LHCN-M2 (cell line): Measurements from ENCODE around the gene TRAK1. TPM values are rescaled to one million over a fixed set of nuclear protein-coding genes. Genes with fewer than 3 reads are reported as not detected.
"Not testable (repeated sequence)": the region's sequence is repeated elsewhere in the genome, so short reads cannot be mapped to it uniquely, and the experiment has no call there.

Experiments
- DNase-seq: peaks from one replicate; pipeline ENCODE4 v3.0.0-alpha.2; 2012; ENCODE audit warnings: low read depth
- total RNA-seq: library from RNA; depleted of rRNA; stranded (reverse); fragments of >200 nt; gene quantifications from 2 replicates; pipeline ENCODE4 v1.2.3, GENCODE V29; 2014

Gene TRAK1
- total RNA-seq, 1 experiment from 2014 or later: 20.7 TPM

DNA sequence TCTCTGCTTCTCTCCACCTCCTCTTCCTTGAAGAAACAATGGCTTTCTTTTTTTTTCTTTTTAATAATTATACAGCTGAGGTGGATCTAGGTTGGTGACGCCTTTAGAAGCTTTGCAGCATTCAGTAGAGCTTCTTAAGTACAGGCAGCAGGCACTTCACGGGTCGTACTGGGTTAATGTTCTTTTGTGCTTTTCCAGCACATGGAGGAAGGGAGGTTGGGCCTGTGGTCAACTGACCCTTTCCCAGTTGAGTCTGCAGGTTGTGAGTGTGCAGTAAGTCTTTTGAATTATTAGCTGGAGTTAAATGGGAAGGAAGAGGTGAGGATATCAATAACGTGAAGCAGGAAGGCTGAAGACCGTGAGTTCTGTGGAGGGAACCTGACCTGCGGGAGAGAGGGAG, 7.0 kb downstream of the TRAK1 start:
- no peak for DNase-seq

DNA sequence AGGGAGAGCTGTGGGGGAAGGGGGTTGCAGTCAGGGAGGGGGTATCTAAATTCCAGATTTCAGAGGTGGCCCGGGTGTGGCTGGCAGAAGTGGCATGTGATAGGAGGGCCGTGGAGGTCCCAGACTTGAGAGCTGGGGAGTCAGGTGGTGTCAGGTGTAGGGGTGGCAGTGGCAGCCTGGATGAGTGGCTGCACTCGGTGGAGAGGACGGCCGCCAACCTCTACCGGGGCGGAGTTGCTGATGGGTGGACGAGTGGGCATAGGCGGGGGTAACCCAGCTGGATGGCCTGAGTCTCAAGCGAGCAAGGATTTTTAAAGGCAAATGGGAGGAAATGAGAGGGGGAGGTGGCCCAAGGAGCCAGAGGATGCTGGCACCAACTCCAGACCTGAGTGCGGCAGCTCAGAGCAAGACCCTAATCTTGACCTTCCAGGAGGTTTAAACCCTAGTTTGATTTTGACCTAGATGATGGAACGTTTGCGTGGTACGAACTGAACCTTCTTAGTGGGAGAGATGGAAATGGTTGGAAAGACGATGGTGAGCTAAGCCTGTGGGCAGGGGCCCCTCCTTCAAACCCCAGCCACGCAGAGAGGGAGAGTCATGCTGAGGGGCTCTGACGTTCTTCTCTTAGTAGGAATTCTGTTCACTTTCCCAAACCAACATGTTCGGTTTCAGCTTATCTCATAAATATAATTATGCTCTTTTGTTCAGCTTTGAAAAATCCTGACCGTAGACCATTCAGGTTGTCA, 8.0 kb downstream of the TRAK1 start:
- no peak for DNase-seq

- DNase-seq: peak; percentile 76
These were observed 9.9 kb downstream of the TRAK1 start for GRCh38 chr3:42101048-42101447.

GRCh38 chr3:42101481-42101880, 10.3 kb downstream of the TRAK1 start:
- DNase-seq: peak; percentile 20

DNA sequence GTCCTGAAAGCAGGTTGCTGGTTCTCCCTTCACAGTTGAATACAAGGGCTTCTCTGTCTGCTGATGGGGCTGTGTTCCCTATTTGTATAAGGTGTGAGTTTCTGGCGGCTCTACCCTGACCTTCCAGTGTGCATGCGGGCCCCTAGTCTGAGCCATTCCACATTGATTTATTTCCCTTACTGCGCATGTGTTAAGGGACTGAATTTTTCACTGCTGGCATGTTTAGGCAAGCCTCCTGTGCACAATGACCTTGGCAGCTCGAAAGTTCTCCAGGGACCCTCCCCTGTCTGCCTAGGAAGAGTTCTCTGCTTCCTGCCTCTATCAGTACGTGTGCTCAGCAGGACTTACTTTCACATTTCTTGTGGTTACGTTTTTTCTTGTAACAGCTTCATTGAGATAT, 11.4 kb downstream of the TRAK1 start:
- DNase-seq: no peak

DNA sequence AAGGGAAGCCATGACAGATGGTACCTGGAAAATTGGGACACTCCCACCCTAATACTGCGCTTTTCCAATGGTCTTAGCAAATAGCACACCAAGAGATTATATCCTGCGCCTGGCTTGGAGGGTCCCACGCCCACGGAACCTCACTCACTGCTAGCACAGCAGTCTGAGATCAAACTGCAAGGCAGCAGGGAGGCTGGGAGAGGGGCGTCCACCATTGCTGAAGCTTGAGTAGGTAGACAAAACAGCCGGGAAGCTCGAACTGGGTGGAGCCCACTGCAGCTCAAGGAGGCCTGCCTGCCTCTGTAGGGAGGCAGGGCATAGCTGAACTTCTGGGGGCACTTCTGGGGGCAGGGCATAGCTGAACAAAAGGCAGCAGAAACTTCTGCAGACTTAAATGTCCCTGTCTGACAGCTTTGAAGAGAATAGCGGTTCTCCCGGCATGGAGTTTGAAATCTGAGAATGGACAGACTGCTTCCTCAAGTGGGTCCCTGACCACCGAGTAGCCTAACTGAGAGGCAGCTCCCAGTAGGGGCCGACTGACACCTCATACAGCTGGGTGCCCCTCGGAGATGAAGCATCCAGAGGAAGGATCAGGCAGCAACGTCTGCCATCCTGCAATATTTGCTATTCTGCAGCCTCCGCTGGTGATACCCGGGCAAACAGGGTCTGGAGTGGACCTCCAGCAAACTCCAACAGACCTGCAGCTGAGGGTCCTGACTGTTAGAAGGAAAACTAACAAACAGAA, 12.9 kb downstream of the TRAK1 start:
- DNase-seq: not testable (repeated sequence)

DNA sequence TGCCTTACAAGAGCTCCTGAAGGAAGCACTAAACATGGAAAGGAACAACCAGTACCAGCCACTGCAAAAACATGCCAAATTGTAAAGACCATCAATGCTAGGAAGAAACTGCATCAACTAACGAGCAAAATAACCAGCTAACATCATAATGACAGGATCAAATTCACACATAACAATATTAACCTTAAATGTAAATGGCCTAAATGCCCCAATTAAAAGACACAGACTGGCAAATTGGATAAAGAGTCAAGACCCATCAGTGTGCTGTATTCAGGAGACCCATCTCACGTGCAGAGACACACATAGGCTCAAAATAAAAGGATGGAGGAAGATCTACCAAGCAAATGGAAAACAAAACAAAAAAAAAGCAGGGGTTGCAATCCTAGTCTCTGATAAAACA, 14.8 kb downstream of the TRAK1 start:
- DNase-seq: not testable (repeated sequence)

DNA sequence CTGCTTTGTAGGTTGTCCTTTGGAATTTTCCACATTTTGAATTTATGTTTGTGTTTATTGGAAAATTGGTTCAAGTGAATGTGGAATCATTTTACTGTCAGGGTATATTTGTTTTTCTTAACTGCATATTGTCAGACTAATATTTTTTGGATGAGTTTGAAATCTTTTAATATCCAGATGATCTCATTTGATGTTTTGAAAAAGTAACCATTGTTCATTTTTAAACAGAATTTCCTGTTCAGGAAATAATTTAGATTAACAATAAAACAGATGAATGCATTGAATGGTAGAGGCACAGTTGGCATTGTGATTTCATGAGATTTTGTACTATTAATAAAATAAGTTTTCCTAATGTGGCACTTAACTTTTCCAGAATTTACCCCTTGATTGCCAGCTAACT, 15.5 kb downstream of the TRAK1 start:
- no peak for DNase-seq

DNA sequence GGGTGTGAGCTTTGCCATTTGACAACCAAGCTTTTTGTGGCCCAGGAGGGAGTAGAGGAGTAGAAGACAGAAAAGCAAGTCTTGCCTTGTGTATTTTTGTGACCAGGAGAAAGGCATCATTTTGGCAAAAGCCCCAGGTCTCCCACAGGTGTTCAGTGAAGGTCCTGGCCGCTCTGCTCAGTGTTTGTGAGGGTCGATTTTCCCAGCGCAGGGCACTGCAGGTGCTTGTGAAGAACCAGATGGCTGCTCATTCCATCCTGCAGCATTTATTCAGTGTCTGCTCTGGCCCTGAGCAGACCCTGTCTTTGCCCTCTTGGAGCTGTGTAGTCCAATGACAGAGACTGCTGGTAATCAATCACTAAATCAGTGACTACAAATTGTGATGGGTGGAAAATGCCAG, 19.5 kb downstream of the TRAK1 start:
- DNase-seq: no peak

DNA sequence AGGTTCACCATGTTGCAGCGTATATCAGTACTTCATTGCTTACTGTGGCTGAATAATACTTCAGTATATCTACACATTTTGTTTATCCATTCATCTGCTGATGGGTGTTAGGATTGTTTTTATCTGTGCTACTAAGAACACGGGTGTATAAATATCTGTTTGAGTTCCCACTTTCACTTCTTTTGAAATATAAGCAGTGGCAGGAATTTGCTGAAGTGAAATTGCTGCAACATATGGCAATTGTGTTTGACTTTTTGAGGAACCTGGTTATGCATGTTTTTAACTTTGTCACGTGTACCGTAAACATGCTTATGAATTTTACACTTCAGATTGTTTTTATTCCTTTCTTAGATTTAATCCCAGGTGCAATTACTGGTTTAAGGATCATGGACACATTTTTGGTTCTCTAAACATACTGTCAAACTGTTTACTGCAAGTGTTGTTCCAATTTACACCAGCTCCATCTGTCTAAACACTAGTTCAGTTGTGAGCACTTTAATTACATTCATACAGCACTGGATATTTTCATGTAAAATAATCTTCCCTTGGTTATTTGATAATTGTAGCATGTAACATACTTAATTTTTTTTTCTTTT, 23.1 kb downstream of the TRAK1 start:
- no peak for DNase-seq

- no peak for DNase-seq
These were observed 24.1 kb downstream of the TRAK1 start for GRCh38 chr3:42115215-42115614.

DNA sequence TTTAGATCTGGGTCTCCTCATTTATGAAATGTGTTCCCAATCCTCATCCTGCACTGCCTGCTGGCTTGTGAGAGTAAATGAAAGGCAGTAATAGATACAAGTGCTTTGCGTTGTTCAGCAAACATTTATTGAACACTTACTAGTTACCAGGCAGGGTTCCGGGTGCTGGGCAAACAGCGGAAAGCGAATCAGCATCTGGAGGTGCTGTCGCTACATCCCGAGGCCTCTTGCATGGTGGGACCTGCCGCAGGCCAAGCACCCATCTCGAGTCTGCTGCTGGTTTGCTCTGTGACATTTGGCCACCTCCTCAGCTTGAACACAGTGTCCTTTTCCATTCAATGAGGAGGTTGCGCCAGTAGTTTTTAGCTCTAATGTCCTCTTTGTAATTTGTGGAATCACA, 24.8 kb downstream of the TRAK1 start:
- DNase-seq: no peak

- DNase-seq: no peak
These were observed 25.3 kb downstream of the TRAK1 start for GRCh38 chr3:42116466-42116865.

DNA sequence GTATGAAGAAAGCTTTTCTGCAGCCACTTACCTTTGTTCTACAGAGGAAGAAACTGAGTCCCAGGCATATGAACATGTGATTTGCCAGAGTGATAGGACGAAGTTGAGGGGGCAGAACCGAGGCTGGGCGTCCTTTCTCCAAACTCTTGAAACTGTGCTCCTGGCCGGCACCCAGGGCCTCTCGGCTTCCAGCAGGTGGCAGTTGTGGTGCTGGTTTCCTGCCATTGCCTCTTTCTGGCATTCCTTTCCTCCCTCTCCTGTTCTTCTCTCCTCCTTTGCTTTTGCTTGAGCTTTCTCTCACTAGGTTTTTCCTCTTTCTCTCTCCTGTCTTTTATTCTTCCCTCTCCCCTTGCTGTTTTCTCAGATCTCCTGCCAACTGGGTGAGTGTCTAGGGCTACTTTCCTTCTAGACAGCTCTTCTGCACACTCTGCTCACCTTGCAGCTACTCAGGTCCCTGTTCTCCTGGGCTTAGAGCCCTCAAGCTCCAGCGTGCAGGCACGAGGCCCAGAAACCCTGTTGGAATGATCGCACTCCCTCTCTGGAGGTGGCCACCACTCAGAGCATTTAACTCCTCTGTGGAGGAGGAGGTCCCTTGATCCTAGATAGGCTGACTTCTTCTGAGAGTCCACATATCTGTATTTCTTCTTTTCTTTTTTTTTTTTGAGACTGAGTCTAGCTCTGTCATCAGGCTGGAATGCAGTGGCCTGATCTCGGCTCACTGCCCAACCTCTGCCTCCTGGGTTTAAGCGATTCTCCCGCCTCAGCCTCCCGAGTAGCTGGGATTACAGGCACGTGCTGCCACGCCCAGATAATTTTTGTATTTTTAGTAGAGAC, 26.2 kb downstream of the TRAK1 start:
- peak; percentile 62 for DNase-seq

- peak; percentile 35 for DNase-seq
These were observed 27.7 kb downstream of the TRAK1 start for GRCh38 chr3:42118762-42119361.

DNA sequence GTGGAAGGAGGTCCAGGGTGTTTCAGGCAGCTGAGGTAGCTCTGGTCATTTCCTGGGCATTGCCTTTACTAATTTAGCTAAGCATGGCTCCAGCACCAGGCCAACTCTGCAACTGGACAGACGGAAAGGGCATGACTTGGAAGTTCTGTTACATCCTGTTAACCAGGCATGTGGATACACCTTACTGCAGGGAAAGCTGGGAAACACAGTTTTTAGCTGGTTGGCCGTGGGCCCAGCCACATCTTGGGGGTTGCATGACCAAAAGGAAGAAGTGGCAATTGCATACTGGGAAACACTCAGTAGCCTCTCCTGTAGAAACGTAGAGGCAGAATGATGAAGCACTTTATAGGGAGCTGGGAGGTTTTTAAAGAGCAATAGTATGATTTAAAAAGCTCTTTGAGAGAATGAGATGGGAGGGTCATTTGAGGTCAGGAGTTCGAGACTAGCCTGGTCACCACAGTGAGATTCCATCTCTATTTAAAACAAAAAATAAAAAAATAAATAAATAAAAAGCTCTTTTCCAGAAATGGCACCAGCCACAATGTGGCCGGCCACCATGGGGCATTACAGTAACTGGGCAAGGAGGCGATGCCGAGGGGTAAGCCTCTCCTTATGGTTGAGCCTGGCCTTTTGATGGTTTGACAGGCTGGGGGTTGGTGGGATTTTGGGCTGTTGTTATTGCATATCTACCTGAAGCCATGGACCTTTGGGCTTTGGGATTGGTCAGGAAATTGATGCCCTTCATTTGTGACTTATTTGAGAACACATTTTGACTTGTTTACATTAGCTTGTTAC, 28.6 kb downstream of the TRAK1 start:
- DNase-seq: no peak

DNA sequence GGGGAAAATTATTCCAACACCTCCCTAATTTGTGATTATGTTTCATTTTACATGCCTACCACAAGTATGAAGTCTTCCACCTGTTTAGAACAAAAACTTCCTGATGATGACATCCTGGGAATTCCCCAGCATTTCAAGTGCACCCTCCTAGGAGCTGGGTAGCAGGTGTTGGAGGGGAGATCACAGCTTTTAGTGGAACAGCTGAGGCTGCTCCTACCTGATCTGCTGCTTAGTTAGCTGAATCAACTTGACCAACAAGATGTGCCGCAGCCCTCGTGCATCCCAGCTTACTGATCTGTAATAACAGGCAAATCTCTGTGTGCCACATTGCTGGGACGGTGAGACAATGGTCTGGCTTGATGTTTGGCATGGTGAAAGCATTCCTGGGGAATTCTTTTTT, 29.7 kb downstream of the TRAK1 start:
- peak; percentile 20 for DNase-seq

GRCh38 chr3:42122261-42123011, 31.3 kb downstream of the TRAK1 start:
- peak; percentile 48 for DNase-seq

GRCh38 chr3:42123012-42123581, 31.9 kb downstream of the TRAK1 start:
- peak; percentile 40 for DNase-seq
